MM.1S (cell line): ENCODE data around the gene NCF1.
"Not testable (repeated sequence)": the region's sequence is repeated elsewhere in the genome, so short reads cannot be mapped to it uniquely, and the experiment has no call there.

Source experiments
- CTCF ChIP-seq: fragments of 300-600 bp; sonication (generic); IDR thresholded peaks from 2 replicates; pipeline ENCODE4 v1.5.1; 2016; ENCODE audit warnings: antibody characterized with exemption, low read length, mixed read lengths
- EZH2 ChIP-seq: fragments of 300-600 bp; sonication (generic); optimal IDR thresholded peaks from 2 replicates; pipeline ENCODE3; 2017; ENCODE audit warnings: low read depth, mild to moderate bottlenecking, antibody characterized with exemption, low read length, mixed read lengths
- EZH2phosphoT487 ChIP-seq: fragments of 300-600 bp; sonication (generic); IDR thresholded peaks from 2 replicates; pipeline ENCODE4 v1.6.1; 2018; ENCODE audit warnings: antibody characterized with exemption, low read length

- TF ChIP-seq CTCF, EZH2, EZH2phosphoT487: not testable (repeated sequence)
These were observed 15.5 kb upstream of the NCF1 start for GRCh38 chr7:74758268-74758667.
